Measurements from ENCODE around the gene ATXN1. TPM values are rescaled to one million over a fixed set of nuclear protein-coding genes. Genes with fewer than 3 reads are reported as not detected.

Gene ATXN1
- total RNA-seq, 1 experiment from 2014 or later = 13.4 TPM

DNA sequence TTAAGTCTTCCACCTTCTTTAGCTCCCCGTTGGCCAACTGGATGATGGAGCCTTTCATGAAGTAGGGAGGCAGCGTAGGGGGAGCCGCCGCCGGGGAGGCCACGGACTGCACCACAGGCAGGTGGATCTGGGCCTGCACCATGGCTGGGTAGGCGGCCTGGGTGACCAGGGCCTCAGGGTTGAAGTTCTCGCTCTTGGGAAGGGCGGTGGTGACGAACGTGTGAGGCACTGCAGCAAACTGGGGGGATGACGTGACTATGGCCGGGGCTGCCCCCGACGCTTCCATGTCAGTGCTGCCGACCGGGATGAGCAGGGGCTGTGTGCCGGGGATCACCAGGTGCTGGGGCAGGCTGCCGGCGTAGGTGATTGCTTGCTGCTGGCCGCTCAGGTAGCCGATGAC is 434.7 kb downstream of the ATXN1 start:
- DNase-seq (ENCODE audit: low read depth, low spot score) = no peak
- in situ Hi-C loops (cut with HindIII; ENCODE audit: low pct_unique_long_range_greater_than_20kb, low sequenced_read_pairs) = no loop called here

DNA sequence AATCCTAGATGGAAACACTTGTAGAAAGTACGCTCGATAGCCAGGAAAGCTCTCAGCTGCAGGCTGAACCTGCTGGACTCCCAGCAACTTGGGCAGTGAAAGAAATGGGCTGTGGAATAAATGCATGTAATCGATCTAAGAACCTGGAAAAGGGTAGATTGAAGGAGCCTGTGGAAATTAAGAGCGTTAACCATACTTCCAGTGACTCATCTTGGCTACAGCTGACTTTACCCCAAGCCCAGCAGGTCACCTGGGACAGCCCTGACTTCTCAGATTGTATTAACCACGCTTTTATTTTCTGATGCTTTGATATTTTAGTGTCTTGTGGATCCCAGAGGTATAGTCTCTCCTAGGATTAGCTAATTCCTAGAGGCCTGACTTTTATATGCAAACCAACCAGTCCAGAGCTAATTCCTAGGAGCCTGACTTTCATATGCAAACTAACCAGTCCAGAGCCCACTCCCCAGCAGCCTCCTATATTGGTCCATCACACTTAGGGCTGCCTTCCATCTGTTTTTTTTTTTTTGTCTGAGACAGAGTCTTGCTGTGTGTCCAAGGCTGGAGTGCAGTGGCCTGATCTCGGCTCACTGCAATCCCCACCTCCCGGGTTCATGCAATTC is 436.5 kb downstream of the ATXN1 start:
- in situ Hi-C loops (cut with HindIII; ENCODE audit: low pct_unique_long_range_greater_than_20kb, low sequenced_read_pairs) = no loop called here
- DNase-seq (ENCODE audit: low read depth, low spot score) = no peak

GRCh38 chr6:16324184-16324583 is 437.1 kb downstream of the ATXN1 start:
- in situ Hi-C loops (cut with HindIII; ENCODE audit: low pct_unique_long_range_greater_than_20kb, low sequenced_read_pairs) = no loop called here
- DNase-seq (ENCODE audit: low read depth, low spot score) = no peak

- no peak for DNase-seq (ENCODE audit: low read depth, low spot score)
- in situ Hi-C loops (cut with HindIII; ENCODE audit: low pct_unique_long_range_greater_than_20kb, low sequenced_read_pairs) = no loop called here
Observed at GRCh38 chr6:16322666-16323312, 438.5 kb downstream of the ATXN1 start.

GRCh38 chr6:16321826-16322225 is 439.4 kb downstream of the ATXN1 start:
- in situ Hi-C loops (cut with HindIII; ENCODE audit: low pct_unique_long_range_greater_than_20kb, low sequenced_read_pairs) = no loop called here
- DNase-seq (ENCODE audit: low read depth, low spot score) = no peak

DNA sequence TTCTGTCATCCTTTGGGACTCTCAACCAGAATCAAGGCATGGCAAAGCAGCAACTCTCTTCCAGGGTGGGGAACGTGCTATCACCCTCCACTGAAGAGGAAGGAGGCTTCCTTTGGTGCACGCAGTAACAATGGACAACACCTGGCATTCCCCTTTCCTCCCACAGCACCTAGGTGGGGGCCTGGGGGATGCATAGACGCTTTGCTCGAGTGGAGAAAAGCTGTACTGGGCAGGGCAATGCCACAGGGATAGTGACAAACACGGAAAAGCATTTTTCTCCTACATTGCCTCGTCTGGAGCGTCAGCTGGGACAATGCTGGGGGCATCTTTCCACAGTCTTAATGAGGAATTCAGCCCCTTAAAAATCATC is 439.9 kb downstream of the ATXN1 start:
- DNase-seq (ENCODE audit: low read depth, low spot score) = no peak
- in situ Hi-C loops (cut with HindIII; ENCODE audit: low pct_unique_long_range_greater_than_20kb, low sequenced_read_pairs) = no loop called here

- no peak for DNase-seq (ENCODE audit: low read depth, low spot score)
- in situ Hi-C loops (cut with HindIII; ENCODE audit: low pct_unique_long_range_greater_than_20kb, low sequenced_read_pairs) = no loop called here
Observed at GRCh38 chr6:16320533-16321340, 440.5 kb downstream of the ATXN1 start.

DNA sequence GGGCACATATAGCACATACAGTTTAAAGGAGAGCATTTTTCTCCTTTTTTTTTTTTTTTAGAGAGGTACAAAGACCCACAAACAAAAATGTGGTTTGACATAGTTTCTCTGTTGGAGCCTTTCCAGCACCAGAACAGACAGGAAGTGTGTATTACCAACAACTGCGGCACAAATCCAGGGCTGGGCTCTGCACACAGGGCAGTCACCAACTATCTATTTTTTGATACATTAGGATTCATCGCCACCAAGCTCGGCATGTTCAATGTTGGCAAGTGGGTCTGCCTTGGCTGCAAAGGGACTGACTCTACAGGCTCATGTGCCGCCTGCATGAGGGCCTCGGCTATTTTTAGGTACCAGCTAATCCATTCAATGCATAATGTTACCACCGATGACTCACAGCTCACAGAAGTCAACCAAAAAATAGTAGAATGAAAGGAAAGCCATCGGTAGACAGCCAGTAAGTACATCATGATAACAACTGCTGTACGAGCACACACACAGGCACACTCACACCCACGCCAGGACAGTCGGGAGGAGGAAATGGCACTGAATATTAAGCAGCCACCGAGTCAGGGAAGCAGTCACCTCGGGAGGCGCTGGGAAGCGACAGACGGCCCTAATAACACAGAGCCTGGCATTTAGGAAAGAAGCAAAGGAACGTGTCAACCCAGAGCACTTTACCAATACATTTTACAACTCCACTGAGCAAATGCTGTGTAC is 441.3 kb downstream of the ATXN1 start:
- DNase-seq (ENCODE audit: low read depth, low spot score) = peak; percentile 94
- in situ Hi-C loops (cut with HindIII; ENCODE audit: low pct_unique_long_range_greater_than_20kb, low sequenced_read_pairs) = no loop called here

- in situ Hi-C loops (cut with HindIII; ENCODE audit: low pct_unique_long_range_greater_than_20kb, low sequenced_read_pairs) = no loop called here
- DNase-seq (ENCODE audit: low read depth, low spot score) = no peak
Observed at GRCh38 chr6:16318953-16319720, 442.1 kb downstream of the ATXN1 start.

GRCh38 chr6:16318538-16318937 is 442.7 kb downstream of the ATXN1 start:
- in situ Hi-C loops (cut with HindIII; ENCODE audit: low pct_unique_long_range_greater_than_20kb, low sequenced_read_pairs) = no loop called here
- no peak for DNase-seq (ENCODE audit: low read depth, low spot score)

- DNase-seq (ENCODE audit: low read depth, low spot score) = peak; percentile 88
Observed at GRCh38 chr6:16316741-16317251, 444.5 kb downstream of the ATXN1 start.

DNA sequence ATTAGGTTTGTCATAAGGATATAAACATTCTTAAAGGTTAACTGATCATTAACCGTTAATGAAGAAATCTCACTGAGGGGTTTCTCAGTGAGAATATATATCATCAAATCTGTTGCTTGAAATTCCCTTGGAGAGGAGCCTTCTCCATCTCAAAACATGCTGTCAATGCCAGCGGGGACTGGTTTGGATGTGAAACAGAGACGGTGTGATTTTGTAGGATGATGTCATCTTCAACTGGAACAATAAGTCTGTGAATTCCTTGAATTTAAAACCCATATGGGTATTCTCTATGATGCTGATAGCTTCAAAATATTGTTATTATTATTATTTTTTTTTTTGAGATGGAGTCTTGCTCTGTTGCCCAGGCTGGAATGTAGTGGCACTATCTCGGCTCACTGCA is 447.0 kb downstream of the ATXN1 start:
- in situ Hi-C loops (cut with HindIII; ENCODE audit: low pct_unique_long_range_greater_than_20kb, low sequenced_read_pairs) = no loop called here
- no peak for DNase-seq (ENCODE audit: low read depth, low spot score)

More at GRCh38 chr6:16316741-16317251, 444.5 kb downstream of the ATXN1 start:
- in situ Hi-C loops (cut with HindIII; ENCODE audit: low pct_unique_long_range_greater_than_20kb, low sequenced_read_pairs) = no loop called here

DNA sequence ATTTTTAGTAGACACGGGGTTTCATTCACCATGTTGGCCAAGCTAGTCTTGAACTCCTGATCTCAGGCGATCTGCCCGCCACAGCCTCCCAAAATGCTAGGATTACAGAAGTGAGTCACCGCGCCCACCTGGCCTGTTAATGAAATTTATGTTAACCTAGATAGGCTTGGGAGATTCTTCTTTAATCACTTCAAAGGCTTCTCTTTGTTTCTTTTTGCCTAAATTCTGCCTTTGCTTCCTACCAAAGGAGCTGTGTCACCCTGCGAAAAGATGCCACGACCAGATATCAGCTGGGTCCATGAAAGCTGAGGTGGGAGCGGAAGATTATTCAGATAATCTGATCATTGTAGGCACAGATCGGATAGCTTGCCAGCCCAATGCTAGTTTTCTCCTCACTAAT is 447.5 kb downstream of the ATXN1 start:
- DNase-seq (ENCODE audit: low read depth, low spot score) = no peak
- in situ Hi-C loops (cut with HindIII; ENCODE audit: low pct_unique_long_range_greater_than_20kb, low sequenced_read_pairs) = no loop called here

GRCh38 chr6:16311763-16312162 is 449.5 kb downstream of the ATXN1 start:
- in situ Hi-C loops (cut with HindIII; ENCODE audit: low pct_unique_long_range_greater_than_20kb, low sequenced_read_pairs) = no loop called here

GRCh38 chr6:16306334-16306733 is 454.9 kb downstream of the ATXN1 start:
- in situ Hi-C loops (cut with HindIII; ENCODE audit: low pct_unique_long_range_greater_than_20kb, low sequenced_read_pairs) = no loop called here

More at GRCh38 chr6:16311763-16312162, 449.5 kb downstream of the ATXN1 start:
- DNase-seq (ENCODE audit: low read depth, low spot score) = no peak

DNA sequence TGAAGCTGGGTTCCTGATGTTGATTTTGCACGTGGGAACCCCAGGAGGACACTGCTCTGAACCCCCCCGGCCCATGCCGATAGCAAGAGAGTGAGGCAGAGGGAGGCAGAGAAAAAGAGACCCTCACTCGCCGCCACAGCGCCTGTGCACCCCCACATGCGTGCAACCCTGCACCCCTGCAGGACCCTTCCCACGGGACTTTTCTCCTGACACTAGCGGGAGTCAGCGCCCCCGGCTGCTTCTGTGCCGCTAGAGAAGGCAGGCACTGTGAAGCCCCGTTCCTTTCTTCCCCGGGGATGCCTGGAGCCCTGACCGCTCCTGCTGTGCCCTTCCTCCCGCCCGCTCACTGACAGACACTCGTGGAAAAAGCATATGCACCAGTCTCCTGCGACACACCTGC is 455.5 kb downstream of the ATXN1 start:
- DNase-seq (ENCODE audit: low read depth, low spot score) = no peak
- in situ Hi-C loops (cut with HindIII; ENCODE audit: low pct_unique_long_range_greater_than_20kb, low sequenced_read_pairs) = no loop called here

More at GRCh38 chr6:16306334-16306733, 454.9 kb downstream of the ATXN1 start:
- no peak for DNase-seq (ENCODE audit: low read depth, low spot score)

- DNase-seq (ENCODE audit: low read depth, low spot score) = no peak
- in situ Hi-C loops (cut with HindIII; ENCODE audit: low pct_unique_long_range_greater_than_20kb, low sequenced_read_pairs) = no loop called here
Observed at GRCh38 chr6:16305246-16305725, 456.0 kb downstream of the ATXN1 start.
